ENCODE data around the gene IFI27L2. TPM values are rescaled to one million over a fixed set of nuclear protein-coding genes. Genes with fewer than 3 reads are reported as not detected.

Gene IFI27L2
- total RNA-seq = 10 to 100 TPM; 36.3 to 55.1 (median 39.8) TPM
- 33.6 TPM for total RNA-seq (2013)

GRCh38 chr14:94129111-94129757 lies at the start of gene IFI27L2:
IFI27L2 (minus strand) TSS chr14:94129604; CDS start chr14:94129564, 40 bp downstream.
- intact Hi-C loops (cut with micrococcal nuclease) = loop anchor here (1.0 kb wide), 1 partner anchor 101 kb away; no protein-coding TSS in a partner anchor
- H3K4me3 Mint-ChIP-seq = peak within 1 kb of the TSS; percentile 91
- Histone ChIP-seq H3K27ac (ENCODE audit: low read length) (peak within 1 kb of the TSS; percentile 49), H3K4me1 (ENCODE audit: control insufficient read depth, insufficient read depth, low read length) (peaks cover 14% of the 10 kb centered on the region), H3K27me3 (ENCODE audit: control insufficient read depth, insufficient read depth, low read length) (peaks cover 2% of the 10 kb centered on the region), H3K36me3 (ENCODE audit: control insufficient read depth, insufficient read depth, low read length) (no peaks in the 10 kb centered on the region), H3K9me3 (ENCODE audit: control insufficient read depth, insufficient read depth, low read length) (no peaks in the 10 kb centered on the region), H3K4me3 (ENCODE audit: low read length) (peak within 1 kb of the TSS; percentile 59)
- DNase-seq (peak; percentile 49 to 83), ATAC-seq (peak; percentile 93)
- H3K27me3 Mint-ChIP-seq (ENCODE audit: low read depth in 2 of 2) = peaks cover 7 to 16% of the 10 kb centered on the region in 2 donors
- no peaks in the 10 kb centered on the region for H3K9me3 Mint-ChIP-seq
- WGBS (ENCODE audit: insufficient coverage) = 2% methylated on average over 27 of the region's 27 CpGs
- H3K27ac Mint-ChIP-seq = peak within 1 kb of the TSS; percentile 76 to 91
- TF ChIP-seq, protein P1, sequence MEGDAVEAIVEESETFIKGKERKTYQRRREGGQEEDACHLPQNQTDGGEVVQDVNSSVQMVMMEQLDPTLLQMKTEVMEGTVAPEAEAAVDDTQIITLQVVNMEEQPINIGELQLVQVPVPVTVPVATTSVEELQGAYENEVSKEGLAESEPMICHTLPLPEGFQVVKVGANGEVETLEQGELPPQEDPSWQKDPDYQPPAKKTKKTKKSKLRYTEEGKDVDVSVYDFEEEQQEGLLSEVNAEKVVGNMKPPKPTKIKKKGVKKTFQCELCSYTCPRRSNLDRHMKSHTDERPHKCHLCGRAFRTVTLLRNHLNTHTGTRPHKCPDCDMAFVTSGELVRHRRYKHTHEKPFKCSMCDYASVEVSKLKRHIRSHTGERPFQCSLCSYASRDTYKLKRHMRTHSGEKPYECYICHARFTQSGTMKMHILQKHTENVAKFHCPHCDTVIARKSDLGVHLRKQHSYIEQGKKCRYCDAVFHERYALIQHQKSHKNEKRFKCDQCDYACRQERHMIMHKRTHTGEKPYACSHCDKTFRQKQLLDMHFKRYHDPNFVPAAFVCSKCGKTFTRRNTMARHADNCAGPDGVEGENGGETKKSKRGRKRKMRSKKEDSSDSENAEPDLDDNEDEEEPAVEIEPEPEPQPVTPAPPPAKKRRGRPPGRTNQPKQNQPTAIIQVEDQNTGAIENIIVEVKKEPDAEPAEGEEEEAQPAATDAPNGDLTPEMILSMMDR (IDR thresholded peaks at IDR 0.05) = no peak
- H3K4me1 Mint-ChIP-seq = peaks cover 21 to 22% of the 10 kb centered on the region in 2 donors
- no peaks in the 10 kb centered on the region for H3K36me3 Mint-ChIP-seq

DNA sequence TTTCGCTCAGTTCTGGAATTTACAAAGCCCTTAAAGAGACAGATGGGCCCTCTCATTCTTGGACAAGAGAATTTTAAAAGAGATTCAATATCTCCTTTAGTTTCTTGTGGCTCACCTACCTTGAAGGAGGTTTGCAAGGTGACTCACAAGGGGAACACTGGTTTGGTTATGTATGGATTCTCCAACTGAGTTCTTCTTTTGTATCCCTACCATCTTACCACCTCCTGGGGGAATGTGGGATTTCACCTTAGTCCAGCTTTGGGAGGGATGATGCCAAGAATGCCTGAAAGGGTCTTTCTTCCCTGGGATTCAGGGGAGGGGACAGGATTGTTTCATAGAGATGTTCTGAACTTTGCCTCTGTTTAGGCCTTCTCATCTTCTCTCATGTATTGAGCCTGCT lies 48.4 kb upstream of the IFI27L2 start:
- Histone ChIP-seq H3K4me3 (ENCODE audit: low read length) (no peak overlapping the region), H3K36me3 (ENCODE audit: control insufficient read depth, insufficient read depth, low read length) (no peaks in the 10 kb centered on the region), H3K4me1 (ENCODE audit: control insufficient read depth, insufficient read depth, low read length) (peaks cover 18% of the 10 kb centered on the region), H3K9me3 (ENCODE audit: control insufficient read depth, insufficient read depth, low read length) (no peaks in the 10 kb centered on the region), H3K27me3 (ENCODE audit: control insufficient read depth, insufficient read depth, low read length) (peaks cover 37% of the 10 kb centered on the region), H3K27ac (ENCODE audit: low read length) (no peak overlapping the region)
- Mint-ChIP-seq H3K27me3 (ENCODE audit: low read depth in 2 of 2) (peaks cover 47 to 70% of the 10 kb centered on the region in 2 donors), H3K4me3 (no peak overlapping the region), H3K4me1 (peaks cover 20 to 29% of the 10 kb centered on the region in 2 donors), H3K36me3 (no peaks in the 10 kb centered on the region), H3K27ac (no peak overlapping the region), H3K9me3 (no peaks in the 10 kb centered on the region)
- DNase-seq (no peak), ATAC-seq (no peak)
- 78% methylated on average over 1 of the region's 1 CpG for WGBS (ENCODE audit: insufficient coverage)
- TF ChIP-seq, protein P1 (IDR thresholded peaks at IDR 0.05) = no peak
- intact Hi-C loops (cut with micrococcal nuclease) = no loop called here

GRCh38 chr14:94176808-94177207 lies 47.4 kb upstream of the IFI27L2 start:
- Mint-ChIP-seq H3K27me3 (ENCODE audit: low read depth in 2 of 2) (peaks cover 47 to 66% of the 10 kb centered on the region in 2 donors), H3K4me3 (peak overlapping the region; percentile 33)
- WGBS (ENCODE audit: insufficient coverage) = 96% methylated on average over 3 of the region's 3 CpGs

More at GRCh38 chr14:94176808-94177207, 47.4 kb upstream of the IFI27L2 start:
- peaks cover 37% of the 10 kb centered on the region for H3K27me3 ChIP-seq (ENCODE audit: control insufficient read depth, insufficient read depth, low read length)
- TF ChIP-seq, protein P1 (IDR thresholded peaks at IDR 0.05) = no peak
- no peak overlapping the region for H3K4me3 ChIP-seq (ENCODE audit: low read length)
- no peaks in the 10 kb centered on the region for H3K9me3 ChIP-seq (ENCODE audit: control insufficient read depth, insufficient read depth, low read length)
- H3K27ac ChIP-seq (ENCODE audit: low read length) = no peak overlapping the region
- H3K4me1 ChIP-seq (ENCODE audit: control insufficient read depth, insufficient read depth, low read length) = peaks cover 18% of the 10 kb centered on the region
- no peaks in the 10 kb centered on the region for H3K36me3 ChIP-seq (ENCODE audit: control insufficient read depth, insufficient read depth, low read length)
- Mint-ChIP-seq H3K9me3 (no peaks in the 10 kb centered on the region), H3K36me3 (no peaks in the 10 kb centered on the region), H3K27ac (no peak overlapping the region), H3K4me1 (peaks cover 23 to 29% of the 10 kb centered on the region in 2 donors)
- intact Hi-C loops (cut with micrococcal nuclease) = no loop called here
- ATAC-seq = no peak
- DNase-seq = no peak

Measured in natural killer cell (primary cell).